Stimulated activated CD8-positive, alpha-beta memory T cell treated with anti-CD3 and anti-CD28 coated beads, Interleukin-4, amount 100 ng/mL, for 48 hours (primary cell): Measurements from ENCODE around the gene FBP1.
"Not testable (repeated sequence)": the region's sequence is repeated elsewhere in the genome, so short reads cannot be mapped to it uniquely, and the experiment has no call there.

Experiments used
- DNase-seq: peaks from one replicate; pipeline ENCODE4 v3.0.0-alpha.2; 2020

FBP1 gene

GRCh38 chr9:94568250-94568889 is 70.9 kb downstream of the FBP1 start:
- DNase-seq = no peak

- no peak for DNase-seq
Observed at GRCh38 chr9:94567271-94567670, 72.0 kb downstream of the FBP1 start.

- no peak for DNase-seq
Observed at GRCh38 chr9:94566550-94566949, 72.8 kb downstream of the FBP1 start.

- not testable (repeated sequence) for DNase-seq
Observed at GRCh38 chr9:94564279-94564678, 75.0 kb downstream of the FBP1 start.

- DNase-seq = no peak
Observed at GRCh38 chr9:94563548-94563947, 75.8 kb downstream of the FBP1 start.

GRCh38 chr9:94560237-94560636 is 79.1 kb downstream of the FBP1 start:
- peak; percentile 40 for DNase-seq

- DNase-seq = no peak
Observed at GRCh38 chr9:94557376-94557775, 81.9 kb downstream of the FBP1 start.

- peak; percentile 60 for DNase-seq
Observed at GRCh38 chr9:94554439-94555331, 84.6 kb downstream of the FBP1 start, which contains the start of gene PCAT7. TSS of gene PCAT7 (plus strand) at chr9:94555083.

GRCh38 chr9:94554078-94554438 is 85.3 kb downstream of the FBP1 start:
- DNase-seq = no peak
